ENCODE measurements around the gene RAMACL.

The RAMACL gene

GRCh38 chr6:166544296-166544605 lies 42.2 kb downstream of the RAMACL start:
- Histone ChIP-seq H3K9me3 (no peaks in the 10 kb centered on the region), H3K4me1 (ENCODE audit: control insufficient read depth in 1 of 2, insufficient read depth in 1 of 2, low read depth in 1 of 2, low read length in 1 of 2) (no peaks in the 10 kb centered on the region), H3K27ac (no peak overlapping the region), H3K27me3 (no peaks in the 10 kb centered on the region), H3K36me3 (peaks cover 9% of the 10 kb centered on the region), H3K4me3 (ENCODE audit: low read depth in 1 of 2, low read length in 1 of 2) (no peak overlapping the region)
- TF ChIP-seq CTCF (IDR thresholded peaks at IDR 0.05) = no peak

GRCh38 chr6:166543603-166544295 lies 42.7 kb downstream of the RAMACL start:
- TF ChIP-seq CTCF (IDR thresholded peaks at IDR 0.05) = no peak
- Histone ChIP-seq H3K4me3 (ENCODE audit: low read depth in 1 of 2, low read length in 1 of 2) (no peak overlapping the region), H3K9me3 (no peaks in the 10 kb centered on the region), H3K27me3 (no peaks in the 10 kb centered on the region), H3K36me3 (peaks cover 9% of the 10 kb centered on the region), H3K27ac (no peak overlapping the region), H3K4me1 (ENCODE audit: control insufficient read depth in 1 of 2, insufficient read depth in 1 of 2, low read depth in 1 of 2, low read length in 1 of 2) (no peaks in the 10 kb centered on the region)

GRCh38 chr6:166542580-166542912 lies 43.9 kb downstream of the RAMACL start:
- H3K36me3 ChIP-seq = peaks cover 9% of the 10 kb centered on the region
- no peaks in the 10 kb centered on the region for H3K9me3 ChIP-seq
- H3K4me3 ChIP-seq (ENCODE audit: low read depth in 1 of 2, low read length in 1 of 2) = no peak overlapping the region
- H3K27ac ChIP-seq = no peak overlapping the region
- H3K4me1 ChIP-seq (ENCODE audit: control insufficient read depth in 1 of 2, insufficient read depth in 1 of 2, low read depth in 1 of 2, low read length in 1 of 2) = peaks cover 4 to 10% of the 10 kb centered on the region in 2 experiments
- no peak for TF ChIP-seq CTCF (IDR thresholded peaks at IDR 0.05)
- H3K27me3 ChIP-seq = no peaks in the 10 kb centered on the region

DNA sequence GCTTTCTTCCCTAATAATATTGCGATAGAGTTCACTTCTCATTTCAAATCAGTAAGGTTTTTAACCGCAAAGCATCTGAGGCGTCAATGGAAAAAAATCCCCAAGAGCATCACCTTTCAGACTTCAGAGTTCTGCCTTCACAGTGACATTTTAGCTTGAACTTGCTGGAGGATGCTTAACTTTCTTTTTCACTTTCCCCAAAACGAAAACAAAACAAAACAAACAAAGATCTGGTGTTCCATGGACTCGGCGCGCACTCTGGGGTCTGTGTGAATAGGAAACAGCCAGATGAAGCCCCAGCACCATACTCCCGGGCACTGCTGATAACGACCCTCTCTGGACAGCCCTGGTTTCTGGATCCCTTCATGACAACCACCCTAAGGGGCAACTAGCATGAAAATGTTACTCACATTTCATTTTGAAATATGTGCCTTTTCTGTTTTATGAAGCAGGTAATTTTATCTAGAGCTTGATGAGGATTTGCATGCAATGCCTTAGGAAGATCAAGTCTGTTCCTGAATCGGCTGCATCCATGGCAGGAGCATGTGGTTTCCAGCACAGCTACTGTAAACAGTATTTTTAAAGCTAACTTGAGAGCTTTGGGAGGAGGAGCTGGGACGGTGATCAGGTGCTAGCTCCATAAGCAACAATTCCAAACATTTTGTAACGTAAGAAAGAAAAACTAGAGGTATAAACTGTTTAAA lies 44.5 kb downstream of the RAMACL start:
- peaks cover 10% of the 10 kb centered on the region for H3K36me3 ChIP-seq
- peaks cover 4 to 12% of the 10 kb centered on the region in 2 experiments for H3K4me1 ChIP-seq (ENCODE audit: control insufficient read depth in 1 of 2, insufficient read depth in 1 of 2, low read depth in 1 of 2, low read length in 1 of 2)
- no peak for TF ChIP-seq CTCF (IDR thresholded peaks at IDR 0.05)
- H3K27me3 ChIP-seq = no peaks in the 10 kb centered on the region
- H3K27ac ChIP-seq = no peak overlapping the region
- no peaks in the 10 kb centered on the region for H3K9me3 ChIP-seq
- no peak overlapping the region for H3K4me3 ChIP-seq (ENCODE audit: low read depth in 1 of 2, low read length in 1 of 2)

- Histone ChIP-seq H3K36me3 (peaks cover 16% of the 10 kb centered on the region), H3K27me3 (no peaks in the 10 kb centered on the region), H3K4me1 (ENCODE audit: control insufficient read depth in 1 of 2, insufficient read depth in 1 of 2, low read depth in 1 of 2, low read length in 1 of 2) (peaks cover 4 to 12% of the 10 kb centered on the region in 2 experiments), H3K27ac (no peak overlapping the region), H3K4me3 (ENCODE audit: low read depth in 1 of 2, low read length in 1 of 2) (no peak overlapping the region), H3K9me3 (no peaks in the 10 kb centered on the region)
- TF ChIP-seq CTCF (IDR thresholded peaks at IDR 0.05) = no peak
These were observed 45.1 kb downstream of the RAMACL start for GRCh38 chr6:166541366-166541765.

All from neutrophil (primary cell).